GM12878 (cell line): ENCODE results near the gene RANBP17. TPM values are rescaled to one million over a fixed set of nuclear protein-coding genes. Genes with fewer than 3 reads are reported as not detected.

ENCODE experiments used
- BCLAF1 ChIP-seq: fragments of 450-650 bp; IDR thresholded peaks from 2 replicates; pipeline ENCODE4 v1.6.1; 2017; ENCODE audit warnings: antibody characterized with exemption, mild to moderate bottlenecking, moderate library complexity
- CREB1 ChIP-seq: IDR thresholded peaks from 2 replicates; pipeline ENCODE4 v1.6.1; 2012; ENCODE audit warnings: low read depth, mild to moderate bottlenecking, inconsistent platforms
- ELK1 ChIP-seq: IDR thresholded peaks from 2 replicates; pipeline ENCODE4 v1.6.1; 2012; ENCODE audit warnings: low read depth, low read length, improper control_type of control experiment
- ESRRA ChIP-seq: IDR thresholded peaks from 2 replicates; pipeline ENCODE4 v1.6.1; 2012; ENCODE audit warnings: mild to moderate bottlenecking, low read length, improper control_type of control experiment
- FOS ChIP-seq: IDR thresholded peaks from 3 replicates; pipeline ENCODE4 v1.6.1; 2011; ENCODE audit warnings: borderline replicate concordance; ENCODE audit not compliant: insufficient read length; ENCODE audit errors: extremely low read depth
- HDAC6 ChIP-seq: fragments of 200-600 bp; sonication (generic); IDR thresholded peaks from one replicate; pipeline ENCODE4 v1.8.0; 2017; ENCODE audit warnings: antibody characterized with exemption; ENCODE audit not compliant: unreplicated experiment
- IRF3 ChIP-seq: fragments of 450-650 bp; IDR thresholded peaks from 2 replicates; pipeline ENCODE4 v1.6.1; 2014; ENCODE audit warnings: mild to moderate bottlenecking
- KDM1A ChIP-seq: fragments of 200-600 bp; sonication (generic); IDR thresholded peaks from 2 replicates; pipeline ENCODE4 v1.6.1; 2016; ENCODE audit warnings: borderline replicate concordance
- NR2F1 ChIP-seq: fragments of 450-650 bp; conservative IDR thresholded peaks from 2 replicates; pipeline ENCODE4 v1.6.1; 2017; ENCODE audit warnings: mild to moderate bottlenecking
- PAX5 ChIP-seq: IDR thresholded peaks from 2 replicates; pipeline ENCODE4 v1.6.1; 2011; ENCODE audit warnings: low read depth, low read length, borderline replicate concordance
- PBX3 ChIP-seq: IDR thresholded peaks from 2 replicates; pipeline ENCODE4 v1.6.1; 2011; ENCODE audit warnings: mild to moderate bottlenecking, low read depth, low read length, moderate library complexity; ENCODE audit not compliant: insufficient replicate concordance
- ZBTB11 ChIP-seq: fragments of 450-650 bp; formaldehyde crosslinking; IDR thresholded peaks from 2 replicates; pipeline ENCODE4 v1.5.0; 2022; ENCODE audit warnings: mild to moderate bottlenecking, missing genetic modification characterization
- ZBTB33 ChIP-seq: fragments of 450-650 bp; IDR thresholded peaks from 2 replicates; pipeline ENCODE4 v1.6.1; 2017; ENCODE audit warnings: mild to moderate bottlenecking
- polyA plus RNA-seq, 11 experiments: library from polyadenylated mRNA; depleted of rRNA in 4 of 11; unstranded in 6 of 11; stranded (reverse) in 5 of 11; fragments of >200 nt; fragmentation: Nextera tagmentation in 4 of 11; fragmentation: Illumina TruSeq in 1 of 11; extraction: Ambion mirVana in 4 of 11; extraction: Trizol in 1 of 11; gene quantifications; 1 replicate in 1 of 11; 2 replicates in 10 of 11; pipeline versions ENCODE4 v1.2.1 to v1.2.3, GENCODE V29; 2011 to 2016; ENCODE audit warnings: inconsistent platforms in 2 of 11, missing spikeins in 2 of 11, low read depth in 1 of 11
- total RNA-seq, 4 experiments: library from RNA; depleted of rRNA in 3 of 4; stranded (reverse); fragments of >200 nt in 3 of 4; fragmentation: Illumina TruSeq in 1 of 4; extraction: Trizol in 1 of 4; gene quantifications; 2 replicates each; pipeline versions ENCODE4 v1.2.1 to v1.2.3, GENCODE V29; 2013 to 2021

Gene RANBP17
- total and polyA plus RNA-seq, 10 of the 15 experiments (the other 5 are each of a cell fraction or from before 2014, with no cell fraction given), result 0.10 TPM; not detected in 9

GRCh38 chr5:171127314-171127713, 265.5 kb downstream of the RANBP17 start (continued):
- TF ChIP-seq ELK1 (no peak), FOS (no peak), HDAC6 (no peak), PBX3 (no peak), ZBTB33 (no peak), PAX5 (no peak), ZBTB11 (CRISPR knock-in tag) (no peak), IRF3 (no peak), CREB1 (no peak), NR2F1 (no peak), BCLAF1 (no peak), KDM1A (no peak), ESRRA (no peak)
